ENCODE results near the gene ESD. TPM values are rescaled to one million over a fixed set of nuclear protein-coding genes. Genes with fewer than 3 reads are reported as not detected.

Gene ESD, protein sequence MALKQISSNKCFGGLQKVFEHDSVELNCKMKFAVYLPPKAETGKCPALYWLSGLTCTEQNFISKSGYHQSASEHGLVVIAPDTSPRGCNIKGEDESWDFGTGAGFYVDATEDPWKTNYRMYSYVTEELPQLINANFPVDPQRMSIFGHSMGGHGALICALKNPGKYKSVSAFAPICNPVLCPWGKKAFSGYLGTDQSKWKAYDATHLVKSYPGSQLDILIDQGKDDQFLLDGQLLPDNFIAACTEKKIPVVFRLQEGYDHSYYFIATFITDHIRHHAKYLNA
- 81.0 to 94.0 TPM (median 87.6 TPM) in 5 replicates for total RNA-seq (2022; extraction: Qiagen RNA extraction; ENCODE audit: low read depth)

GRCh38 chr13:46796515-46797474, at the start of gene ESD:
Gene ESD (minus strand): TSS chr13:46797161. CDS start chr13:46791413, 5,748 bp downstream.

Other genes starting within 250 kb of the ESD start
- gene LRCH1, start 244.0 kb downstream of the ESD start, total RNA-seq (2022; extraction: Qiagen RNA extraction; ENCODE audit: low read depth): 7.1 to 9.2 TPM (median 8.4 TPM) in 5 replicates
- not detected in 5 replicates for gene HTR2A, start 99.9 kb upstream of the ESD start, total RNA-seq (2022; extraction: Qiagen RNA extraction; ENCODE audit: low read depth)

Measured in A549 treated with CpdA at 1 μM for 4 hours (cell line).